HG03025 (cell line): ENCODE data around the gene LRRC14B.

ENCODE experiments used
- ATAC-seq: cut with Tn5 transposase; IDR thresholded peaks from one replicate; pipeline ENCODE4 v1.9.1; 2021; ENCODE audit warnings: mild to moderate bottlenecking, moderate library complexity; ENCODE audit not compliant: unreplicated experiment, low FRiP score

Gene LRRC14B

DNA sequence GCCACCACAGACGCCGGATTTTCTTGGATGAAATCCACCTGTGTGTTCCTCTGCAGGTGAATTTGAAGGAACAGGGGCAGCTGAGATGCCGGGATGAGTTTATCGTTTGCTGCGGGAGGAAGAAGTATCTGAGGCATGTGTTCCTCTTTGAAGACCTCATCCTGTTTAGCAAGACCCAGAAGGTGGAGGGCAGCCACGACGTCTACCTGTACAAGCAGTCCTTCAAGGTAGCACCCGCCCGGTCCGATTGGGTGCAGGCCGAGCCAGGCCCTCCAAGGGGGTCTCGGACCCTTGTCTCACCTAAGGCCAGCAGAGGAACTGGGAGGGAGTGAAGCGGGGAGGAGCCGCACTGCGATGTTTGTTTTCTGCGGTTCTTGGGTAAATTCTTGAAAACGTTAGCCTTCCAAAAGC lies 18.4 kb upstream of the LRRC14B start:
- no peak for ATAC-seq

DNA sequence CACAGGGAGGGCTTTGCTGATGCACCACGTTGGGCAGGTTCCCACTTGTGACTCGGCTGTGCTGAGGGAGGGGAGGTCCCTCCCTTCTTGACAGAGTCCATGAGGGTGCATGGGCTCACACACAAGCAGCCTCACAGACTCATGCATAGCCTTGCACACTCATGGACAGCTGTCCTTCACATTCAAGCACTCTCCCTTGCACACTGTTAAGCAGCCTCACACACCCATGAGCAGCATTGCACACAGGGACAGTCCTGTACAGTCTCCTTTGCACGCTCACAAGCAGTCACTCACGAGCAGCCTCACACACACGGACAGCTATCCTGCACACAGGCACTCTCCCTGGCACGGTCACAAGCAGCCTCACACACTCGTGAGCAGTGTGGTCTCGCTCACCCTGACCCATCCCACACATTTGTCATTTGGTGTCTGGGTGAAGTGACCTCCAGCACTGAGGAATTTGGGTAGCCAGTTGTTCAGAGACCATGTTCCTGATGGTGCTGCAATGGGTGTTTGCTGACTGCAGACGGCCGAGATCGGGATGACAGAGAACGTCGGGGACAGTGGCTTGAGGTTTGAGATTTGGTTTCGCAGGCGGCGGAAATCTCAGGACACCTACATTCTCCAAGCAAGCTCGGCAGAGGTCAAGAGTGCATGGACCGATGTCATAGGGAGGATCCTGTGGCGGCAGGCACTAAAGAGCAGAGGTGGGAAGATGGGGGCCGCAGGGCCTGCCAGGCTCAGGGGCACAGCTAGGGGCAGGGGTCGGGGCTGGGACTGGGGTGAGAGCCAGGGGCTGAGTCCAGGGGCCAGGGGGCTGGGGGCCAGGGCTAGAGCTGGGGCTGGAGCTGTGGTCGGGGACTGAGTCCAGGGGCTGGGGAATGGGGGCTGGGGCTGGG lies 17.7 kb upstream of the LRRC14B start:
- ATAC-seq = no peak

DNA sequence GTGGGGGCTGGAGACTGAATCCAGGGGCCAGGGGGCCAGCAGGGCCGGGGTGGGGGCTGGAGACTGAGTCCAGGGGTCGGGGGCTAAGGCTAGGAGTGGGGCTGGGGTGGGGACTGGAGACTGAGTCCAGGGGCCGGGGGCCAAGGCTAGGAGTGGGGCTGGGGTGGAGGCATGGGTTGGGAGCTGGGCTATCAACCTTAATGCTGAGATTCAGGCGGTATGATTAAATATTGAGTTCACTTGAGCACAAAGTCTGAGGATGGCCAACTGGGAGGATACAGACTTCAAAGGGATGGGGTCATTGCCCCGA lies 17.0 kb upstream of the LRRC14B start:
- ATAC-seq = no peak

GRCh38 chr5:174876-175465 lies 16.3 kb upstream of the LRRC14B start:
- no peak for ATAC-seq

- no peak for ATAC-seq
These were observed 14.9 kb upstream of the LRRC14B start for GRCh38 chr5:176296-176823.

DNA sequence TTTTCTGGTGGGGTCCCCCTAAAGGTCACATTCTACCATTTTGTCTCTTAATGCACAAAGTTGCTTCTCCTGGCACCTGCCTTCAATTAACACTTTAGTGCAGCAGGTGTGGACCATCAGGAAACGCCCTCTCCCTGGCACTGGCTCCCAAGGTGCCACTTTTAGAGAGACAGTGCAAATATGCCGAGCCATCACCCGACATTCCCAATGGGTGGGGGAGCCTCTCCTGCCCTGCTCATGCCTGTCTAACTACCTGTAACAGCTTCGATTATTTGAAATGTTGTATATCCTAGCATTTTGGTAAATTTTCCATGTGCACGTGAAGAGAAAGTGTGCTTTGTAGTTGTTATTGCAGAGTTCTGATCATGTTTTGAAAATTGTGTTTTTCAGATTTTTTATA lies 13.2 kb upstream of the LRRC14B start:
- ATAC-seq = no peak

- no peak for ATAC-seq
These were observed 11.9 kb upstream of the LRRC14B start for GRCh38 chr5:179401-179800.

DNA sequence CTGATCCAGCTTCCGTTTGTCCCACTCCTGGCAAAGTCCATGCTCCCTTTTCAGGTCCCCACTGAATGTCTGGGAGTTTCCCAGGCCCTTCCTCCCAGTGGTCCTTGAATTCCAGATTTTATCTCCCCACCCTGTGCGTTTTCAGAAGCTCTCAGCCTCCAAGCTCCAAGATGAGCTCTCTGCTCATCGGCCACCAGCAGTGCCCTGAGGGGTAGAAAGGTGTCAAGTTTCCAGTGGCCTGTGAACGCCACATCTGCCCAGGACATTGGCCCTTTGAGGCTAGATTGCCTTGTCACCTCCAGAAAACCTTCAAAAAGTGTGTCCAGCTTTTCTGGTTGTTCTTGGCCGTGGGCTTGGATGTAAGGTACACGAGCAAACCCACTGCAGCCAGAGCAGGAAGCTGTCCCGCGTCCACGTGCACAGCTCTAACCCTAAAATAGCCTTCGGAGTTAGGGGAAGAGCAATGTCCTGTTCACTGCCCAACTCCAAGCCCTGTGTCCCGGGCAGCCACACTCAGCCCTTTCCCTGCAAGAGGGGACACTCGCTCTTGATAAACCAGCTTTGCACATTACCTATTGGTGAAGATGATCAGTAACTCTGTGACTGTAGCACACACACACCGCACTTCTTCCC lies 10.9 kb upstream of the LRRC14B start:
- no peak for ATAC-seq

GRCh38 chr5:181160-181559 lies 10.1 kb upstream of the LRRC14B start:
- ATAC-seq = no peak

DNA sequence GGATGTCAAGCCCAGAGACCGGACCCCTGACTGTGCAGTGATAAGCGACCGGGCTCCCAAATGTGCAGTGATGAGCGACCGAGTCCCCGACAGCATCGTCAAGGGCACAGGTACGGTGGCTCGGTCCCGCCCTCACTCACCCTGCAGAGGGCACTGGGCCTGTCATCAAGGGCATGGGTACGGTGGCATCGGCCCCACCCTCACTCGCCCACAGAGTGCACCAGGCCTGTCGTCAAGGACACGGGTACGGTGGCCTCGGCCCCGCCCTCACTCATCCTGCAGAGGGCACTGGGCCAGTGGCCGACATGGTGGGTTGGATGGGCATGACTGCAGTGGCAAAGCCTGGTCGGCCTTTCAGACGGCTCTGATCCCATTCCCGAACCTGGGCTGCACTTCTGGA lies 9.7 kb upstream of the LRRC14B start:
- ATAC-seq = no peak

GRCh38 chr5:182126-182525 lies 9.2 kb upstream of the LRRC14B start:
- ATAC-seq = no peak

DNA sequence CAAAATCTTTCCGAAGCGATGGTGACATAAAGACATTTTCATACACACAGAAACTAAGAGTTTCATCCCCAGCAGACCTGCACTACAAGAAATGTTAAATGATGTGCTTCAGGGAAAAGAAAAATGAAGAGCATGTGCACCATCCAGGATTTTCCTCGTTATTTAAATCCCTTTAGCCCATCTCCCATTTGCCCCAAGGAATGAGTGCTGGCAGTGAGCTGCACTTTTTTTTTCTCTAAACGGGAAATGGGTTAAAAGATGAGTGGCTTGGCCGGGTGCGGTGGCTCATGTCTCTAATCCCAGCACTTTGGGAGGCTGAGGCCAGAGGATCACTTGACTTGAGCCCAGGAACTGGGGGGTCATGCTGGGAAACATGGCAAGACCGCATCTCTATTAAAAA lies 6.8 kb upstream of the LRRC14B start:
- no peak for ATAC-seq

- no peak for ATAC-seq
These were observed 5.9 kb upstream of the LRRC14B start for GRCh38 chr5:185095-186070.

- ATAC-seq = no peak
These were observed 4.9 kb upstream of the LRRC14B start for GRCh38 chr5:186091-187041.

- ATAC-seq = no peak
These were observed 4.3 kb upstream of the LRRC14B start for GRCh38 chr5:187042-187431.

GRCh38 chr5:187617-188451 lies 3.5 kb upstream of the LRRC14B start:
- ATAC-seq = no peak

DNA sequence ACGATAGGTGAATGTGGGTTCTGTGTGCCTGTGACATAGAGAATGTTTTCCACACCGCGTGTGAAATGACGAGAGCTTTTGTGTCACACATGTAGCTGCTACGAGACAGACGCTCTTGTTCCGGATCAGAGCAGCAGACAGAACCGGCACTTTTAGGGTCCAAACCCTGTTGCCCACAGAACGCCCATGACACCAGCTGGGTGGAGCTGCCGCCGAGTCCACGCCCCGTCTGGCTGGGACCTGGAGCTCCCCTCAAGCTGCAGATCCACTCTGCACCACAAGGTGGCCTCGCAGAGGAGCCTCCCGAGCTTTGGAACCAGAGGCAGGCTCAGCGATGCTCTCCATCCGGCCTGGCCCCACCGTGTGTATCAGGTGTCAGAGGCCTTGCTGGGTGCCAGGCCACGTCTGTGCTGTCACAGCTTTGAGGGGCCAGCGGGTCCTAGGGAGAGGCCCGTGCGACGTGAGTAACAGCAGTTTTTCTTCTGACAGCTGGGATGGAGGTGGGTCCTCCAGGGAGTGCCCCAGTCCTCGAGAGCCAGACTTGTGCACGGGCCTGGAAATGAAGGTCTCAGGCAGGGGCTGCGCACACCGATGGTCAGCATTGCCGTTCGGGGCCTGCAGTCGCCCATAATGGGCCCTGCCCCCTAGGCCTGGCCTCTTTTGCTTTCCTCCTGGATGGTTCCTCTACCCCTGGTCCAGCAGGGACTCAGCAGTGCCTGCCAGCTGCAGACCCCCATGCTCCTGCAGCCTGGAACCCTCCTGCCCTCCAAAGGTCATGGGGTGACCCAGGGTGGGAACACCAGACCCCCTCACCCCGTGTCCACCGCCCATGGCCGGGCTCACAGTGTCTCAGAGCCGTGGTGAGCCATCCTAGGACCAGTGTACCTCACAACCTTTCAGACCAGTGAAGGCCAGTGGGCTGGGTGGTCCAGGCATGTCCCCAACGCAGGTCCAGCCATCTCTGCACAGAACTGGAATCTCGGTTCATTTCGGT lies 2.5 kb upstream of the LRRC14B start:
- ATAC-seq = peak; percentile 50
